Pancreas (tissue), 10 donors: ENCODE data around the gene L2HGDH. TPM values are rescaled to one million over a fixed set of nuclear protein-coding genes. Genes with fewer than 3 reads are reported as not detected.

Source experiments
- ATAC-seq, 4 donors: fragments of 200-7000 bp; cut with Tn5 transposase; one replicate each; pipeline versions ENCODE4 v1.8.0 to v1.9.1; 2020; ENCODE audit warnings: mild to moderate bottlenecking in 4 of 4, moderate library complexity in 4 of 4
- DNase-seq, 6 donors: peaks; one replicate each; pipeline ENCODE4 v3.0.0-alpha.2; 2020
- FAIRE-seq: peaks from 2 replicates; lab custom pipeline; 2012; peaks lifted over from hg19 to GRCh38; lab: Jason Lieb, UNC
- H3K27ac ChIP-seq, 4 donors: fragments of 200-600 bp; sonication (generic); 1 replicate in 3 of 4; 2 replicates in 1 of 4; pipeline versions ENCODE4 v1.5.0 to v1.8.0; 2020
- H3K27me3 ChIP-seq, 4 donors: fragments of 200-600 bp; one replicate each; pipeline ENCODE4 v1.8.0; 2021
- H3K36me3 ChIP-seq, 3 donors: fragments of 200-600 bp; sonication (generic) in 1 of 3; one replicate each; pipeline versions ENCODE4 v1.5.0 to v1.8.0; 2020 to 2021
- H3K4me1 ChIP-seq, 3 donors: fragments of 200-600 bp; one replicate each; pipeline ENCODE4 v1.8.0; 2021
- H3K4me3 ChIP-seq, 4 donors: fragments of 200-600 bp; sonication (generic) in 2 of 4; one replicate each; pipeline versions ENCODE4 v1.5.0 to v1.8.0; 2020 to 2021
- H3K9me3 ChIP-seq, 4 donors: fragments of 200-600 bp; one replicate each; pipeline ENCODE4 v1.8.0; 2021
- whole genome bisulfite sequencing, 2 donors: extraction: QIAGEN DNeasy Blood & Tissue Kit; methylation state at CpG; one replicate each; pipeline ENCODE4 v1.1.7; 2013; 5-methylcytosine and 5-hydroxymethylcytosine counted together
- intact Hi-C, 3 donors: fragments of 100-400 bp; cut with DNase I; formaldehyde crosslinking; loops; one replicate each; pipeline versions ENCODE4 v1.11.1 to v1.14.2; 2022
- polyA plus RNA-seq, 2 donors: library from polyadenylated mRNA; stranded (reverse); fragments of 200-250 nt; gene quantifications; one replicate each; pipeline ENCODE4 v1.2.3, GENCODE V29; 2013
- total RNA-seq, 6 donors: library from RNA; stranded (reverse); fragmentation: NEBNext Ultra II Directional in 4 of 6; extraction: Animal tissue kit (Norgen Biotek cat#: 25700) in 4 of 6; gene quantifications; one replicate each; pipeline versions ENCODE4 v1.2.1 to v1.2.4, GENCODE V29; 2021 to 2023
- TF ChIP-seq, protein P1 (sequence below), 4 donors: fragments of 200-600 bp; sonication (generic) in 3 of 4; IDR thresholded peaks; one replicate each; pipeline versions ENCODE4 v1.5.0 to v1.8.0; 2021; ENCODE audit warnings: antibody characterized with exemption in 4 of 4
- donor health status: healthy with polysubstance abuse.
- donor health status: DM: no; HTN: no; CAD: no; lungs with moderate emphysema.
- donor health status: DM: no; HTN: no; CAD: no.
- donor health status: control.
- donor health status: control.
- donor health status: Bipolar disorder and iron deficiency.
- donor health status: DM: yes; HTN: yes; CAD: no.
- donor health status: DM: no; HTN: no; CAD: no.
- donor health status: DM: no; HTN: no; CAD: no.
- donor health status: DM: yes; HTN: yes; CAD: no.

Gene L2HGDH
- total and polyA plus RNA-seq, 8 donors: 0.99 to 5.1 (median 3.4) TPM

DNA sequence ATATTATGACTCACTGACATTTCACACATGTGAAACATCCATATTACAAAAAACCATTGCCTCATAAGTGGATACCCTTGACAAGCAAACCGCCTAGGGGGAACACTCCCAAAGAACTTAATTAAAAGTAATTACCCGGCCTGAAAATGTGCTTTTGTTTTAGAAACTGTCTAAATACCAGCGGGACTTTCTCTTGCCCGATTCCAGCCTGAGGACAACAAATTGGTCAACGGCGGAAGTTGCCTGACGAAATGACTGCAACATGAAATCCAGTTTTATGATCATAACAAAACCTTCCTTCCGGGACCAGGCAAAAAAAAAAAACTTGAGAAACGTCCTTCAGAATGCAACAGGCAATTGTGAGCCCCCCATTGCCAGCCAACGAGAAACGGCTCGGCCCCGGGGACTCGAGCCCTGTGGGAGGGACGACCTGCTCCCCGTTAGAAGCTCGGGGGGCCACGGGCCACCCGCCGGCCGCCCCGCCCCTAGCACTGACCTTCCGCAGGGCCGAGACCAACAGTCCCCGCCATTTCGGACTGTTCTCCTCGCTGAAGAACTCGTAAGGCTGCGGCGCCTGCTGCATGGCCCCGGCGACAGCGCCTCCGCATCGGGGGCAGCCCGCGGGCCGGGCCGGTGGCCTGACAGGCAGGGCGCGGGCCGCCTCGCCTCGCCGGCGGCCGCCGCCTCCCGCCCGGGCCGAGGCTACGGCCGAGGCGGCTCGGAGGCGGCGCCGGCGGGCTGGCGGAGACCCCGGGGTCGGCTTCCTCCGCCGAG lies 81.1 kb downstream of the L2HGDH start:
- H3K36me3 ChIP-seq: no peaks in the 10 kb centered on the region
- no peak for FAIRE-seq
- intact Hi-C loops: no loop called here
- H3K4me1 ChIP-seq: peaks cover 9 to 31% (median 25%) of the 10 kb centered on the region in 3 donors
- TF ChIP-seq, protein P1, sequence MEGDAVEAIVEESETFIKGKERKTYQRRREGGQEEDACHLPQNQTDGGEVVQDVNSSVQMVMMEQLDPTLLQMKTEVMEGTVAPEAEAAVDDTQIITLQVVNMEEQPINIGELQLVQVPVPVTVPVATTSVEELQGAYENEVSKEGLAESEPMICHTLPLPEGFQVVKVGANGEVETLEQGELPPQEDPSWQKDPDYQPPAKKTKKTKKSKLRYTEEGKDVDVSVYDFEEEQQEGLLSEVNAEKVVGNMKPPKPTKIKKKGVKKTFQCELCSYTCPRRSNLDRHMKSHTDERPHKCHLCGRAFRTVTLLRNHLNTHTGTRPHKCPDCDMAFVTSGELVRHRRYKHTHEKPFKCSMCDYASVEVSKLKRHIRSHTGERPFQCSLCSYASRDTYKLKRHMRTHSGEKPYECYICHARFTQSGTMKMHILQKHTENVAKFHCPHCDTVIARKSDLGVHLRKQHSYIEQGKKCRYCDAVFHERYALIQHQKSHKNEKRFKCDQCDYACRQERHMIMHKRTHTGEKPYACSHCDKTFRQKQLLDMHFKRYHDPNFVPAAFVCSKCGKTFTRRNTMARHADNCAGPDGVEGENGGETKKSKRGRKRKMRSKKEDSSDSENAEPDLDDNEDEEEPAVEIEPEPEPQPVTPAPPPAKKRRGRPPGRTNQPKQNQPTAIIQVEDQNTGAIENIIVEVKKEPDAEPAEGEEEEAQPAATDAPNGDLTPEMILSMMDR (IDR thresholded peaks at IDR 0.05): no peak
- peak; percentile 18 to 46 (median 36) for ATAC-seq
- DNase-seq: peak; percentile 39 to 80 (median 64)
- no peaks in the 10 kb centered on the region for H3K27me3 ChIP-seq
- H3K27ac ChIP-seq: peak overlapping the region; percentile 95 to 98 (median 96)
- 0% methylated on average over 59 to 64 of the region's 64 CpGs for WGBS, 2 donors
- peak overlapping the region; percentile 79 to 82 (median 82) for H3K4me3 ChIP-seq
- no peaks in the 10 kb centered on the region for H3K9me3 ChIP-seq

DNA sequence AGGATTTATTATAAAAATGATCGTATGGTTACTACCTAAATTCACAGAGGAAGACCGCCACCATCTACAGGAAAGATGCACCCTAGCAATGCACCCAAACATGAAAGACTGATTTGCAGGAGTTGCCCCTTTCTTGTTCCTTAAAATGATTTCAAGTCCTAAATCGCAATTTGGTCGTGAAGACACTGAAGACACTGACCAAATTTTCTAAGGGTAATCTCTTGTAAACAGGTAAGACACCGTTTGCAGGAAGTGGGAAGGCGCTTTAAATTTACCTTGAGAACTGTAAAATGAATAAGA lies 81.7 kb downstream of the L2HGDH start:
- Histone ChIP-seq H3K27me3 (no peaks in the 10 kb centered on the region), H3K36me3 (no peaks in the 10 kb centered on the region), H3K27ac (peak overlapping the region; percentile 95 to 98 (median 96)), H3K9me3 (no peaks in the 10 kb centered on the region), H3K4me1 (peaks cover 14 to 34% (median 30%) of the 10 kb centered on the region in 3 donors), H3K4me3 (peak overlapping the region; percentile 79 to 82 (median 82))
- no peak for FAIRE-seq
- no peak for DNase-seq
- TF ChIP-seq, protein P1 (IDR thresholded peaks at IDR 0.05): no peak
- intact Hi-C loops: no loop called here
- ATAC-seq: no peak
- 0 to 2% methylated on average over 6 of the region's 6 CpGs for WGBS, 2 donors

DNA sequence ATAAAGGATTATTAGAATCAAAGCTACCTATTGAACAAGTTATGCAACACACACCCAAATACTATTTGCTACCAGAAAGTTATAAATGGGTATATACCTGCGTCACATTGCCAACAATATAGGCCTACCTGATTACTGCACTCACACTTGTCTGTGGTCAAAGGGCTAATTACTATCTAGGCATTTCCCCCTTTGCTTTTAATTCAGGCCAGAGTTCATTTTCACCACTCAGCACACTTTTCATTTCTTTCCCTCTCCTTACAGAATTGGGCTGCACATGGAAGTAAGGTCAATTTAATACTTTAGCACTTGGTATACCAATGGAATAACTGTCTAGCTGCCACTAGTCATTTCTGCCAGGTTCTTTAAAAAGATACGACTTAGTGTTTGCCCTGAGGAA lies 82.3 kb downstream of the L2HGDH start:
- FAIRE-seq (no peak), ATAC-seq (no peak), DNase-seq (no peak)
- Histone ChIP-seq H3K27ac (peak overlapping the region in 3 of 4 donors; percentile 96 to 98 (median 97)), H3K4me1 (peaks cover 14 to 39% (median 30%) of the 10 kb centered on the region in 3 donors), H3K4me3 (peak overlapping the region in 3 of 4 donors; percentile 79 to 82 (median 81)), H3K9me3 (no peaks in the 10 kb centered on the region), H3K27me3 (no peaks in the 10 kb centered on the region), H3K36me3 (no peaks in the 10 kb centered on the region)
- 15 to 27% methylated on average over 2 of the region's 2 CpGs for WGBS, 2 donors
- intact Hi-C loops: no loop called here
- TF ChIP-seq, protein P1 (IDR thresholded peaks at IDR 0.05): no peak

DNA sequence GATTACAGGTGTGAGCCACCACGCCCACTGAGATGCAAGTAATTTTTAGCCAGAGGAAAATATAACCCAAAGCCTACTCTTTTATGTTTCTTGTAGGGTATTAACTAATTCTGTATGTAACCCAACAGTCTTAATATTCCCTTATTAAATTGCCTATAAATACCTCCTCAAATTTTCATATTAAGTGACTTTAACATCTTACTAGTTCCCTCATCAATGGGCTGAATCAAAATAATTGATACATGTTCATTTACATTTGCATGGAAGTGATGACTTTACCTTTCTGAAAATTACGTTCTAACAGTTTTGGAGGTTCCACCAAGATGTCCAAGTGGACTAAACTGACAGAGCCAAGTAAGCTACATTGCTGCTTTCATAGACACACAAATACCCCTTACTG lies 83.7 kb downstream of the L2HGDH start:
- intact Hi-C loops: no loop called here
- no peak overlapping the region for H3K4me3 ChIP-seq
- TF ChIP-seq, protein P1 (IDR thresholded peaks at IDR 0.05): no peak
- no peaks in the 10 kb centered on the region for H3K36me3 ChIP-seq
- DNase-seq (no peak), FAIRE-seq (no peak), ATAC-seq (no peak)
- no peak overlapping the region for H3K27ac ChIP-seq
- no peaks in the 10 kb centered on the region for H3K9me3 ChIP-seq
- H3K27me3 ChIP-seq: no peaks in the 10 kb centered on the region
- H3K4me1 ChIP-seq: peaks cover 14 to 39% (median 30%) of the 10 kb centered on the region in 3 donors
- 97 to 99% methylated on average over 2 of the region's 2 CpGs for WGBS, 2 donors

DNA sequence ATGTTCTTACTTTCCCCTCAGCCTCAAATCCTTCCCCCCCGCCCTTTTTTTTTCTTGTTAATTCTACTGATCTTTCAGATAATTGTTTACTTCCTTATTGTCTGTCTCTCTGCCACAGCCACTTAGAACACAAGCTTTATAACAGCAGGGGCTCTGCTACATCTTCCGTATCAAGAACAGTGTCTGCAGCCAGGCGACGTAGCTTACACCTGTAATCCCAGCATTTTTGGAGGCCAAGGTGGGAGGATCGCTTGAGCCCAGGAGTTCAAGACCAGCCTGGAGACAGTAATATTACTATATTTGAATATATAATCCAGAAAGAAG lies 86.1 kb downstream of the L2HGDH start:
- intact Hi-C loops: no loop called here
- Histone ChIP-seq H3K9me3 (no peaks in the 10 kb centered on the region), H3K4me1 (peaks cover 14 to 39% (median 30%) of the 10 kb centered on the region in 3 donors), H3K36me3 (no peaks in the 10 kb centered on the region), H3K27ac (peak overlapping the region in 3 of 4 donors; percentile 27 to 37 (median 35)), H3K27me3 (no peaks in the 10 kb centered on the region), H3K4me3 (no peak overlapping the region)
- no peak for ATAC-seq
- TF ChIP-seq, protein P1 (IDR thresholded peaks at IDR 0.05): no peak
- WGBS, 2 donors: 53 to 69% methylated on average over 5 of the region's 5 CpGs
- DNase-seq: no peak
- FAIRE-seq: no peak
